Stimulated activated naive B cell treated with anti-CD40 and anti-IgM and Interleukin-4, amounts not matched to agents 10 μg/mL and 1 μg/mL and 100 μg/mL, for 72 hours (primary cell): ENCODE data around the gene EEF1AKMT1.

Source experiments
- ATAC-seq, 2 donors: fragments of 150-1000 bp; cut with Tn5 transposase; replicated peaks; 2 replicates each; pipeline ENCODE4 v1.10.0; 2021; ENCODE audit warnings: moderate library complexity in 1 of 2
- DNase-seq: peaks from one replicate; pipeline ENCODE4 v3.0.0; 2021
- H3K27ac Mint-ChIP-seq: one replicate; pipeline ENCODE4 v1.8.0; 2022; ENCODE audit warnings: mild to moderate bottlenecking, mixed read lengths
- H3K27me3 Mint-ChIP-seq, 2 donors: one replicate each; pipeline ENCODE4 v1.8.0; 2022; ENCODE audit warnings: mixed read lengths in 2 of 2
- H3K36me3 Mint-ChIP-seq, 2 donors: one replicate each; pipeline ENCODE4 v1.8.0; 2022; ENCODE audit warnings: mixed read lengths in 2 of 2, mild to moderate bottlenecking in 1 of 2
- H3K4me1 Mint-ChIP-seq, 2 donors: one replicate each; pipeline ENCODE4 v1.8.0; 2022; ENCODE audit warnings: mixed read lengths in 2 of 2, mild to moderate bottlenecking in 1 of 2
- H3K4me3 Mint-ChIP-seq, 2 donors: one replicate each; pipeline ENCODE4 v1.8.0; 2022; ENCODE audit warnings: mild to moderate bottlenecking in 2 of 2, mixed read lengths in 2 of 2, moderate library complexity in 1 of 2
- H3K9me3 Mint-ChIP-seq, 2 donors: one replicate each; pipeline ENCODE4 v1.8.0; 2022; ENCODE audit warnings: mixed read lengths in 2 of 2, mild to moderate bottlenecking in 1 of 2

The EEF1AKMT1 gene

GRCh38 chr13:20706661-20707060 lies 67.1 kb downstream of the EEF1AKMT1 start:
- Mint-ChIP-seq H3K36me3 (peaks cover 0 to 3% of the 10 kb centered on the region in 2 donors), H3K4me1 (peaks cover 9 to 17% of the 10 kb centered on the region in 2 donors), H3K27me3 (peaks cover 4 to 6% of the 10 kb centered on the region in 2 donors), H3K4me3 (no peak overlapping the region), H3K9me3 (peaks cover 2 to 3% of the 10 kb centered on the region in 2 donors), H3K27ac (peak overlapping the region; percentile 15)
- ATAC-seq (no peak), DNase-seq (no peak)

GRCh38 chr13:20704459-20705069 lies 69.2 kb downstream of the EEF1AKMT1 start:
- Mint-ChIP-seq H3K36me3 (peaks cover 0 to 3% of the 10 kb centered on the region in 2 donors), H3K4me1 (peaks cover 9 to 17% of the 10 kb centered on the region in 2 donors), H3K27me3 (peaks cover 9 to 16% of the 10 kb centered on the region in 2 donors), H3K27ac (no peak overlapping the region), H3K9me3 (peaks cover 2 to 3% of the 10 kb centered on the region in 2 donors), H3K4me3 (peak overlapping the region; percentile 69 to 73)
- peak in 1 of 2 donors; percentile 1 for ATAC-seq
- no peak for DNase-seq

DNA sequence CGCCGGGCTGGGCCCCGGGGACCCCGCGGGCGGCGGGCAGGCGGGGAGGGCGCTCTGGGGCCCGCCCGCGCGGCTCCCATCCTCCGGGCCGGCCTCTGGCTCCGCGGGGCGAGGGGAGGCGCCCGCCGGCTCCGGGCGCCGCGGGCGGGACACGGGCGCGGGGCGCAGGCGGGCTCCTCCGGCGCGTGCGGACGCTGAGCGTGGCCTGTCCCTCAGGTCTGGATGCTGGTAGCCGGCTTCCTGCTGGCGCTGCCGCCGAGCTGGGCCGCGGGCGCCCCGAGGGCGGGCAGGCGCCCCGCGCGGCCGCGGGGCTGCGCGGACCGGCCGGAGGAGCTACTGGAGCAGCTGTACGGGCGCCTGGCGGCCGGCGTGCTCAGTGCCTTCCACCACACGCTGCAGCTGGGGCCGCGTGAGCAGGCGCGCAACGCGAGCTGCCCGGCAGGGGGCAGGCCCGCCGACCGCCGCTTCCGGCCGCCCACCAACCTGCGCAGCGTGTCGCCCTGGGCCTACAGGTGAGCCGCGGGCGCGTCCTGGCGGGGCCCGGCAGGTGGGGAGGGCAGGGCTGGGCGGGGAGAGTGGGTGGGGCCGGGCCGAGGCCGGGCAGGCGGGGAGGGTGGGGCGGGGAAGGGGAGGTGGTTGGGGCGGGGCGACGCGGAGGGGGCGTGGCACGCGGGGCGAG lies 69.8 kb downstream of the EEF1AKMT1 start:
- Mint-ChIP-seq H3K36me3 (peaks cover 0 to 3% of the 10 kb centered on the region in 2 donors), H3K4me3 (peak overlapping the region; percentile 69 to 73), H3K27me3 (peaks cover 9 to 16% of the 10 kb centered on the region in 2 donors)

DNA sequence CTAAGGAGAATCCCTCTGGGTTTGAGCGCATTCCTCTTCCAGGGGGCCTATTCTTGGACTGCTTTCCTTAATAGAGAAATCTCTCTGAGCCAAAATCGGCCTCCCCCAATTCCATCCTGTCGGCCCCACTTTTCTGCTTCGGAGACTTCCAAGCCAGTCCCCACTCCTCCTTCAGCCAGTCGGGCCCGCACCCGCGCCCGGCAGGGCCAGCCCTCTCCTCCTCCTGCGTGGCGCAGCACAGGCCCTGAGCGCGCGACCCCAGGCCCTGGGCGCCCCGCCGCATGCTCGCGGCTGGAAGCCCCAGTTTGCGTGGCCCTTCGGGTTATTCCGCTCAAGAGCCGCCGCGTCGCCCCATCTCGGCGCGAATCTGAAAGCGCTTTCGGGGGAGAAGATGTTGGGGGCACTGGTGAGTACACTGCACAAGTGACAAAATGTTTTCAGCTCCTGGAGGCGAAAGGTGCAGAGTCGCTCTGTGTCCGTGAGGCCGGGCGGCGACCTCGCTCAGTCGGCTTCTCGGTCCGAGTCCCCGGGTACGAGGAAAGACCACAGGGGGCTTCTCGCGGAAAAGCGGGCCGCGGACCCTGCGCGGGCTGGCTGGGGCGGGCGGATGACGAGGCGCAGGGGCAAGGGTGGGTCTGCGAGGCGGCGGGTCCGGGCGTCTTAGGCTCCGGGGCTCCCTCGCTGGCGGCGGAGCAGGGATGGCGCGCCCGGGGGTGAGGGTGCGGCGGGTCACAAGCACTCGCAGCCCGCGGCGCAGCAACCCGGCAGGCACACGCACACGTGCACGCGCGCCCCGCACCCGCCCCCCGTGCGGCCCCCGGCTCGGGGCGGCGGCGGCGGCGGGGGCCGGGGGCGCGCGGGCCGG lies 70.6 kb downstream of the EEF1AKMT1 start, which contains the start of gene IL17D:
Gene IL17D (plus strand): TSS at position 785 of the 865 bp plus-strand sequence. CDS start 303 bp downstream, outside the sequence.
- DNase-seq (peak; percentile 5), ATAC-seq (peak; percentile 37 to 43)
- Mint-ChIP-seq H3K4me3 (peak within 1 kb of the TSS; percentile 98), H3K27ac (peak within 1 kb of the TSS; percentile 94), H3K36me3 (peaks cover 0 to 3% of the 10 kb centered on the region in 2 donors), H3K9me3 (peaks cover 2 to 3% of the 10 kb centered on the region in 2 donors), H3K27me3 (peaks cover 9 to 23% of the 10 kb centered on the region in 2 donors), H3K4me1 (peaks cover 9 to 17% of the 10 kb centered on the region in 2 donors)

More for the DNA sequence above, 69.8 kb downstream of the EEF1AKMT1 start:
- Mint-ChIP-seq H3K27ac (no peak overlapping the region), H3K4me1 (peaks cover 9 to 17% of the 10 kb centered on the region in 2 donors), H3K9me3 (peaks cover 2 to 3% of the 10 kb centered on the region in 2 donors)
- peak; percentile 93 to 95 for ATAC-seq
- DNase-seq, result peak; percentile 69

DNA sequence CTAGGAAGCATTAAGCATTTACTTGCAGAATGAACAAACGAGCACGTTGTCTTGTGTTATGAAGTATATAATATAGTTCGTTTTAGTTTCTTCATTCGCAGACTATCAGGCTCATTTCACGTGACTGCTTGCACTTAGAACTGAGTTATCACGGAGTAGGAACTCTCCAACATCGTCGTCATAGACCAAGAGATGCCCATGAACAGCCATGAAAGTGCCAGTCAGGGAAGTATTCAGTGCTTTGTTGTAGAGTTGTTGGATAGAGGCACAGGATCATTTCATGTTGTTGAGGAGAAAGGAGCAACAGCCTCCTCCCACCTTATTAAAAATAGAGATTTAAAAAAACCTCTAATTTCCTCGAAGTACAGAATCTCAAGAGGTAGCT lies 71.2 kb downstream of the EEF1AKMT1 start:
- Mint-ChIP-seq H3K27ac (no peak overlapping the region), H3K4me1 (peaks cover 9 to 17% of the 10 kb centered on the region in 2 donors), H3K4me3 (peak overlapping the region; percentile 31 to 66), H3K36me3 (peaks cover 0 to 3% of the 10 kb centered on the region in 2 donors), H3K27me3 (peaks cover 14 to 28% of the 10 kb centered on the region in 2 donors), H3K9me3 (peaks cover 2 to 3% of the 10 kb centered on the region in 2 donors)
- ATAC-seq (no peak), DNase-seq (no peak)

- no peak overlapping the region for H3K27ac Mint-ChIP-seq
- DNase-seq, result no peak
- no peak overlapping the region for H3K4me3 Mint-ChIP-seq
- no peak for ATAC-seq
- peaks cover 0 to 1% of the 10 kb centered on the region in 2 donors for H3K36me3 Mint-ChIP-seq
- peaks cover 2 to 3% of the 10 kb centered on the region in 2 donors for H3K9me3 Mint-ChIP-seq
- peaks cover 16 to 29% of the 10 kb centered on the region in 2 donors for H3K27me3 Mint-ChIP-seq
- H3K4me1 Mint-ChIP-seq, result peaks cover 9 to 17% of the 10 kb centered on the region in 2 donors
These were observed 72.3 kb downstream of the EEF1AKMT1 start for GRCh38 chr13:20701461-20701860.

GRCh38 chr13:20700288-20700687 lies 73.5 kb downstream of the EEF1AKMT1 start:
- peaks cover 2 to 3% of the 10 kb centered on the region in 2 donors for H3K9me3 Mint-ChIP-seq
- peaks cover 21 to 37% of the 10 kb centered on the region in 2 donors for H3K27me3 Mint-ChIP-seq
- H3K27ac Mint-ChIP-seq, result no peak overlapping the region
- no peak for ATAC-seq
- H3K4me1 Mint-ChIP-seq, result peaks cover 9 to 17% of the 10 kb centered on the region in 2 donors
- H3K4me3 Mint-ChIP-seq, result no peak overlapping the region
- H3K36me3 Mint-ChIP-seq, result peaks cover 0 to 1% of the 10 kb centered on the region in 2 donors
- DNase-seq, result no peak

DNA sequence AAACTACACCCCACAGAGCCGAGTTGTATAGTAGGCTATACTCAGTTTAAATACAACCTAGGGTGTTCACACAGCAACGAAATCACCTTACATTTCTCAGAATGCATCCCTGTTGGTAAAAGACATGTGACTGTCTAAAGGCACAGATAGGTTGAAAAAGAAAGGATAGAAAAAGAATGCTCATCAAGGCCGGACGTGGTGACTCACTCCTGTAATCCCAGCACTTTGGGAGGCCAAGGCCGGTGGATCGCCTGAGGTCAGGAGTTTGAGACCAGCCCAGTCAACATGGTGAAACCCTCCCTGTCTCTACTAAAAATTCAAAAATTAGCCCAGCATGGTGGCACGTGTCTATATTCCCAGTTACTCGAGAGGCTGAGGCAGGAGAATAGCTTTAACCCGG lies 74.0 kb downstream of the EEF1AKMT1 start:
- DNase-seq, result no peak
- no peak for ATAC-seq
- H3K9me3 Mint-ChIP-seq, result no peaks in the 10 kb centered on the region
- no peak overlapping the region for H3K27ac Mint-ChIP-seq
- H3K27me3 Mint-ChIP-seq, result peaks cover 21 to 38% of the 10 kb centered on the region in 2 donors
- no peak overlapping the region for H3K4me3 Mint-ChIP-seq
- H3K4me1 Mint-ChIP-seq, result peaks cover 9 to 16% of the 10 kb centered on the region in 2 donors
- peaks cover 0 to 1% of the 10 kb centered on the region in 2 donors for H3K36me3 Mint-ChIP-seq

GRCh38 chr13:20696073-20696472 lies 77.7 kb downstream of the EEF1AKMT1 start:
- DNase-seq (no peak), ATAC-seq (no peak)
- Mint-ChIP-seq H3K27ac (no peak overlapping the region), H3K27me3 (peaks cover 21 to 35% of the 10 kb centered on the region in 2 donors), H3K4me3 (no peak overlapping the region), H3K36me3 (no peaks in the 10 kb centered on the region), H3K9me3 (no peaks in the 10 kb centered on the region), H3K4me1 (no peaks in the 10 kb centered on the region)

DNA sequence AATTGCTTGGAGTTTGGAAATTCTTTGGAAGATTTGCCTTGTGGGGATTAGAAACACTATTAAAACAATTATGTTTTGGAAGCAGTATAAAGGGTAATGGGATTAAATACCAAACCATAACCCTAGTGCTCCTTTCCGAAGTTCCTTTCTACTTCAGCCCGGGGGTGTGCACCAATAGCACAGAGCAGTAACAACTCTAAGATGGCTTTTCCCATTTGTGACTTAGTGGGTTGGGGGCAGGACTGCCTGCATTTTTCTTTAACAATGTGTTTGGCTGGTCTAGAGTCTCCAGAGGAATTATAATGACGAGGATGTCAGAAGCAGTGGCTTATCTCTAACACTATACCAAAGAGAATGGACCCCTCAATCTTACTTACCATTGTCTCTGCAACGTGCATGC lies 82.1 kb downstream of the EEF1AKMT1 start:
- peaks cover 0 to 4% of the 10 kb centered on the region in 2 donors for H3K36me3 Mint-ChIP-seq
- no peaks in the 10 kb centered on the region for H3K4me1 Mint-ChIP-seq
- H3K9me3 Mint-ChIP-seq, result no peaks in the 10 kb centered on the region
- no peak overlapping the region for H3K4me3 Mint-ChIP-seq
- H3K27me3 Mint-ChIP-seq, result peaks cover 6 to 9% of the 10 kb centered on the region in 2 donors
- H3K27ac Mint-ChIP-seq, result no peak overlapping the region
- ATAC-seq (no peak), DNase-seq (no peak)

GRCh38 chr13:20689291-20689690 lies 84.5 kb downstream of the EEF1AKMT1 start:
- no peak overlapping the region for H3K27ac Mint-ChIP-seq

DNA sequence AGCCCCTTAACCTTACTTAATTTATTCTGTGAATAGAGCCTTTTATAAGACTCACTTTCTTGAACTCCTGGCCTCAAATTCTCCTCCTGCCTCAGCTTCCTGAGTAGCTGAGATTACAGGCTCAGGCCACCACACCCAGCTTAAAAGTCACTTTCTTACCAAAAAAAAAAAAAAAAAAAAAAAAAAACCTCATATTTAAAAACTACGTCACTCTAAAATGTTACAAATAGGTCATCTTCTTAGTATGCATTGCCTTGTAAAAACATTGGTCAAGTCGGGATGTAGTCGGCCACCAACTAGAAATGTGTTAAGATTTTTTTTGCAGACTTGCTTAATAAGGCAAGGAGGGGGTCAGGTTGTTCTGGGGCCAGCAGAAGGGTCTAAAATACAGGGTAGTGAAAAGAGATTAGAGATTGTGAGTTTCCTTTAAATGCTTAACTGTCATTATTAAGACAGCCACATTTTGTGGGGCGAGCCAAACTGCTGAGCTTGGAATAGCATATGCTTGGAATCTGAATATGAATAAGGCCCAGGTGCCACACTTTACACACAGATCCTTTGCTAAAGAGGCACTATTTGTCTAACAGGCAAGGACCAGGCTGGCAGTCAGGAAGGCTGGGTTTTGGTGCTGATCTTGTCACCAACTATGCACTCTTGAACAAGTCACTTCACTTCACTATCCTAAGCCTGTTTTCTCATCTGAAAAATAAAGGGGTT lies 86.7 kb downstream of the EEF1AKMT1 start:
- H3K36me3 Mint-ChIP-seq, result peaks cover 2 to 4% of the 10 kb centered on the region in 2 donors
- no peaks in the 10 kb centered on the region for H3K4me1 Mint-ChIP-seq
- no peak overlapping the region for H3K27ac Mint-ChIP-seq
- H3K4me3 Mint-ChIP-seq, result no peak overlapping the region
- H3K9me3 Mint-ChIP-seq, result no peaks in the 10 kb centered on the region
- DNase-seq (no peak), ATAC-seq (no peak)
- H3K27me3 Mint-ChIP-seq, result no peaks in the 10 kb centered on the region

More at GRCh38 chr13:20689291-20689690, 84.5 kb downstream of the EEF1AKMT1 start:
- H3K4me1 Mint-ChIP-seq, result no peaks in the 10 kb centered on the region
- H3K36me3 Mint-ChIP-seq, result peaks cover 2 to 4% of the 10 kb centered on the region in 2 donors
- no peak overlapping the region for H3K4me3 Mint-ChIP-seq
- no peaks in the 10 kb centered on the region for H3K9me3 Mint-ChIP-seq
- ATAC-seq (no peak), DNase-seq (no peak)
- no peaks in the 10 kb centered on the region for H3K27me3 Mint-ChIP-seq

- Mint-ChIP-seq H3K4me1 (no peaks in the 10 kb centered on the region), H3K9me3 (no peaks in the 10 kb centered on the region), H3K27me3 (no peaks in the 10 kb centered on the region), H3K27ac (no peak overlapping the region), H3K36me3 (peaks cover 2 to 4% of the 10 kb centered on the region in 2 donors), H3K4me3 (no peak overlapping the region)
- DNase-seq (no peak), ATAC-seq (no peak)
These were observed 87.6 kb downstream of the EEF1AKMT1 start for GRCh38 chr13:20686167-20686566.
